HCT116 (cell line): ENCODE measurements around the gene FSIP1. TPM values are rescaled to one million over a fixed set of nuclear protein-coding genes. Genes with fewer than 3 reads are reported as not detected.

Source experiments
- ATAC-seq: fragments of 200-7000 bp; cut with Tn5 transposase; 2 replicates; pipeline ENCODE4 v1.9.1; 2020; ENCODE audit warnings: mild to moderate bottlenecking, moderate library complexity
- BruUV-seq: library from RNA; stranded (reverse); fragments of 400-500 nt; replicated peaks from 2 replicates; lab custom pipeline; 2021; lab: Mats Ljungman, UMichigan
- CTCF ChIA-PET: fragments of 300-600 bp; sonication (Branson Sonifier 250); formaldehyde crosslinking; loops from one replicate; lab custom pipeline; 2021; ENCODE audit warnings: antibody characterized with exemption; lab: Charles Lee
- POLR2A ChIA-PET: fragments of 300-600, 350-600 bp; sonication (Branson Sonifier 250); formaldehyde crosslinking; loops from one replicate; lab custom pipeline; 2021; ENCODE audit warnings: antibody characterized with exemption; lab: Charles Lee
- RAD21 ChIA-PET, 2 experiments: fragments of 300-600 bp; sonication (Branson Sonifier 250); formaldehyde crosslinking; loops; one replicate each; lab custom pipeline; 2023; ENCODE audit warnings: low total read pairs in 2 of 2; ENCODE audit not compliant: uncharacterized antibody in 2 of 2, unreplicated experiment in 2 of 2, low non-redundant PET in 1 of 2; lab: Charles Lee
- DNase-seq: peaks from one replicate; pipeline ENCODE4 v3.0.0-alpha.2; 2010; ENCODE audit warnings: low read depth, low spot score
- H2AFZ ChIP-seq: fragments of 200-600 bp; shearing (Covaris generic), sonication (generic); 2 replicates; pipeline ENCODE4 v1.6.1; 2017; ENCODE audit warnings: low read depth, mixed run types, mixed read lengths, antibody characterized with exemption, low read length; ENCODE audit not compliant: poor library complexity, severe bottlenecking
- H3K27ac ChIP-seq: 2 replicates; pipeline ENCODE4 v1.5.1; 2012; ENCODE audit warnings: low read depth, low read length
- H3K27me3 ChIP-seq: fragments of 200-600 bp; sonication (generic); 2 replicates; pipeline ENCODE4 v1.6.1; 2016; ENCODE audit warnings: mixed run types, low read length, mixed read lengths; ENCODE audit not compliant: insufficient read depth
- H3K36me3 ChIP-seq, 2 experiments: fragments of 200-500 bp in 1 of 2; fragments of 200-600 bp in 1 of 2; sonication (Bioruptor generic) in 1 of 2; sonication (generic) in 1 of 2; 2 replicates each; pipeline versions ENCODE4 v1.5.1 to v1.6.1; 2014 to 2016; ENCODE audit warnings: low read length in 2 of 2, inconsistent platforms in 1 of 2, mixed read lengths in 1 of 2, mixed run types in 1 of 2; ENCODE audit not compliant: insufficient read depth in 2 of 2, control insufficient read depth in 1 of 2
- H3K4me1 ChIP-seq, 2 experiments: fragments of 200-600 bp in 1 of 2; sonication (generic) in 1 of 2; 2 replicates each; pipeline versions ENCODE4 v1.5.1 to v1.6.1; 2012 to 2017; ENCODE audit warnings: low read length in 2 of 2, inconsistent platforms in 1 of 2, mild to moderate bottlenecking in 1 of 2, mixed read lengths in 1 of 2, mixed run types in 1 of 2, moderate library complexity in 1 of 2; ENCODE audit not compliant: insufficient read depth in 2 of 2, control insufficient read depth in 1 of 2
- H3K4me2 ChIP-seq: fragments of 200-600 bp; sonication (generic); 2 replicates; pipeline ENCODE4 v1.6.1; 2017; ENCODE audit warnings: mixed run types, low read length, mixed read lengths
- H3K4me3 ChIP-seq, 2 experiments: fragments of 200-600 bp in 1 of 2; sonication (generic) in 1 of 2; replicated peaks in 1 of 2; 2 replicates each; pipeline ENCODE4 v1.5.1; 2011 to 2016; ENCODE audit warnings: low read length in 2 of 2, control low read depth in 1 of 2, low read depth in 1 of 2, mild to moderate bottlenecking in 1 of 2, mixed read lengths in 1 of 2, mixed run types in 1 of 2
- H3K79me2 ChIP-seq: fragments of 200-600 bp; sonication (generic); 2 replicates; pipeline ENCODE4 v1.6.1; 2017; ENCODE audit warnings: mild to moderate bottlenecking, mixed run types, low read length, moderate library complexity, mixed read lengths; ENCODE audit not compliant: insufficient read depth
- H3K9ac ChIP-seq: fragments of 200-600 bp; sonication (generic); 2 replicates; pipeline ENCODE4 v1.6.1; 2016; ENCODE audit warnings: low read length, mixed read lengths
- H3K9me2 ChIP-seq: fragments of 200-600 bp; sonication (generic), shearing (Covaris generic); 2 replicates; pipeline ENCODE4 v1.6.1; 2017; ENCODE audit warnings: mixed run types, mild to moderate bottlenecking, moderate library complexity; ENCODE audit not compliant: insufficient read depth
- H3K9me3 ChIP-seq, 2 experiments: fragments of 200-500 bp in 1 of 2; fragments of 200-600 bp in 1 of 2; sonication (Bioruptor generic) in 1 of 2; sonication (generic) in 1 of 2; 2 replicates each; pipeline ENCODE4 v1.6.1; 2014 to 2017; ENCODE audit warnings: low read length in 2 of 2, mixed read lengths in 2 of 2, inconsistent platforms in 1 of 2, low read depth in 1 of 2, mild to moderate bottlenecking in 1 of 2, mixed run types in 1 of 2, moderate library complexity in 1 of 2; ENCODE audit not compliant: control insufficient read depth in 1 of 2, insufficient read depth in 1 of 2
- H4K20me1 ChIP-seq: fragments of 200-600 bp; sonication (generic), shearing (Covaris generic); 2 replicates; pipeline ENCODE4 v1.6.1; 2017; ENCODE audit warnings: mixed run types, mild to moderate bottlenecking, moderate library complexity; ENCODE audit not compliant: insufficient read depth
- EGR1 ChIP-seq: IDR thresholded peaks from 2 replicates; pipeline ENCODE4 v1.6.1; 2012; ENCODE audit warnings: low read depth
- EZH2 ChIP-seq: fragments of 200-600 bp; sonication (generic); IDR thresholded peaks from 2 replicates; pipeline ENCODE4 v1.6.1; 2017; ENCODE audit warnings: antibody characterized with exemption, mixed run types
- EZH2phosphoT487 ChIP-seq: fragments of 200-600 bp; IDR thresholded peaks from 2 replicates; pipeline ENCODE4 v1.6.1; 2018; ENCODE audit warnings: antibody characterized with exemption, borderline replicate concordance
- JUND ChIP-seq: IDR thresholded peaks from 2 replicates; pipeline ENCODE4 v1.6.1; 2012
- RAD21 ChIP-seq: IDR thresholded peaks from 2 replicates; pipeline ENCODE4 v1.6.1; 2012; ENCODE audit warnings: low read depth, mild to moderate bottlenecking
- TCF7L2 ChIP-seq: IDR thresholded peaks from 2 replicates; pipeline ENCODE4 v1.7.0; 2011; ENCODE audit warnings: borderline replicate concordance, inconsistent platforms; ENCODE audit not compliant: insufficient read depth, insufficient read length; ENCODE audit errors: extremely low read depth
- intact Hi-C: fragments of 100-400 bp; cut with micrococcal nuclease; formaldehyde crosslinking; loops from 2 replicates; pipeline ENCODE4 v1.10.0; 2022
- total RNA-seq: library from RNA; stranded (reverse); gene quantifications from one replicate; pipeline ENCODE4 v1.2.1, GENCODE V29; 2021; ENCODE audit not compliant: unreplicated experiment
- TF ChIP-seq, protein P1 (sequence below): IDR thresholded peaks from 2 replicates; pipeline ENCODE4 v1.6.1; 2012
- TF ChIP-seq, protein P2 (sequence below): IDR thresholded peaks from 2 replicates; pipeline ENCODE4 v1.6.1; 2012; ENCODE audit warnings: low read depth
- TF ChIP-seq, protein P3 (sequence below), 3 experiments: fragments of 200-600 bp in 1 of 3; sonication (generic) in 1 of 3; IDR thresholded peaks in 2 of 3; conservative IDR thresholded peaks in 1 of 3; 2 replicates each; pipeline ENCODE4 v1.5.1; 2012 to 2017; ENCODE audit warnings: low read depth in 2 of 3, low read length in 2 of 3, antibody characterized with exemption in 1 of 3, borderline replicate concordance in 1 of 3, control low read depth in 1 of 3, mild to moderate bottlenecking in 1 of 3, mixed read lengths in 1 of 3, mixed run types in 1 of 3, moderate library complexity in 1 of 3; ENCODE audit not compliant: insufficient read depth in 1 of 3

FSIP1 gene
- total RNA-seq, 1 experiment from 2014 or later, result 0.42 TPM

DNA sequence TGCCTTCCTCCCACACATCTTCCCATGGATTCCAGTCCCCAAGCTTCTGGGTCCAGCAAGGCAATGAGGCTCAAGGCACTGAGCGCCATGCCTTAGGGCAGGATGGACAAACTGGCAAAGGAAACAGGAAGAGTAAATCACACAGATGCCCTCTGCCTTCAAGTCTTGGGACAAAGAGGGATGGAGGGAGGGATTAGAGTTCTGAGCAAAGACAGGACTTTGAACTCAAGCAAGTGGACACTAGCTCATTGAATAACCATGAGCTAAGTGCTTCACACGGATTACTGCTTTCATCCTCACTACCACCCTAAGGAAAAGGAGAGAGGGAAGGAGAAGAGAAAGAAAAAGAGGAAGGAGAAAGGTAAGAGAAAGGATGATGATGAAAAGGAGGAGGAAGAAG lies 209.4 kb downstream of the FSIP1 start:
- no peak overlapping the region for H3K4me3 ChIP-seq
- H4K20me1 ChIP-seq, result no peaks in the 10 kb centered on the region
- H3K79me2 ChIP-seq, result no peaks in the 10 kb centered on the region
- no TSS peak for BruUV-seq
- no peaks in the 10 kb centered on the region for H3K36me3 ChIP-seq
- no peaks in the 10 kb centered on the region for H3K9me3 ChIP-seq
- ChIA-PET POLR2A (no interaction called here), RAD21 (no interaction called here), CTCF (no interaction called here)
- H2AFZ ChIP-seq, result no peak overlapping the region
- TF ChIP-seq RAD21 (no peak), TCF7L2 (no peak), EZH2 (no peak), JUND (no peak), EZH2phosphoT487 (no peak), EGR1 (no peak)
- TF ChIP-seq, protein P1, sequence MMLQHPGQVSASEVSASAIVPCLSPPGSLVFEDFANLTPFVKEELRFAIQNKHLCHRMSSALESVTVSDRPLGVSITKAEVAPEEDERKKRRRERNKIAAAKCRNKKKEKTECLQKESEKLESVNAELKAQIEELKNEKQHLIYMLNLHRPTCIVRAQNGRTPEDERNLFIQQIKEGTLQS, result no peak
- TF ChIP-seq, protein P2, sequence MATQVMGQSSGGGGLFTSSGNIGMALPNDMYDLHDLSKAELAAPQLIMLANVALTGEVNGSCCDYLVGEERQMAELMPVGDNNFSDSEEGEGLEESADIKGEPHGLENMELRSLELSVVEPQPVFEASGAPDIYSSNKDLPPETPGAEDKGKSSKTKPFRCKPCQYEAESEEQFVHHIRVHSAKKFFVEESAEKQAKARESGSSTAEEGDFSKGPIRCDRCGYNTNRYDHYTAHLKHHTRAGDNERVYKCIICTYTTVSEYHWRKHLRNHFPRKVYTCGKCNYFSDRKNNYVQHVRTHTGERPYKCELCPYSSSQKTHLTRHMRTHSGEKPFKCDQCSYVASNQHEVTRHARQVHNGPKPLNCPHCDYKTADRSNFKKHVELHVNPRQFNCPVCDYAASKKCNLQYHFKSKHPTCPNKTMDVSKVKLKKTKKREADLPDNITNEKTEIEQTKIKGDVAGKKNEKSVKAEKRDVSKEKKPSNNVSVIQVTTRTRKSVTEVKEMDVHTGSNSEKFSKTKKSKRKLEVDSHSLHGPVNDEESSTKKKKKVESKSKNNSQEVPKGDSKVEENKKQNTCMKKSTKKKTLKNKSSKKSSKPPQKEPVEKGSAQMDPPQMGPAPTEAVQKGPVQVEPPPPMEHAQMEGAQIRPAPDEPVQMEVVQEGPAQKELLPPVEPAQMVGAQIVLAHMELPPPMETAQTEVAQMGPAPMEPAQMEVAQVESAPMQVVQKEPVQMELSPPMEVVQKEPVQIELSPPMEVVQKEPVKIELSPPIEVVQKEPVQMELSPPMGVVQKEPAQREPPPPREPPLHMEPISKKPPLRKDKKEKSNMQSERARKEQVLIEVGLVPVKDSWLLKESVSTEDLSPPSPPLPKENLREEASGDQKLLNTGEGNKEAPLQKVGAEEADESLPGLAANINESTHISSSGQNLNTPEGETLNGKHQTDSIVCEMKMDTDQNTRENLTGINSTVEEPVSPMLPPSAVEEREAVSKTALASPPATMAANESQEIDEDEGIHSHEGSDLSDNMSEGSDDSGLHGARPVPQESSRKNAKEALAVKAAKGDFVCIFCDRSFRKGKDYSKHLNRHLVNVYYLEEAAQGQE, result no peak
- TF ChIP-seq, protein P3, sequence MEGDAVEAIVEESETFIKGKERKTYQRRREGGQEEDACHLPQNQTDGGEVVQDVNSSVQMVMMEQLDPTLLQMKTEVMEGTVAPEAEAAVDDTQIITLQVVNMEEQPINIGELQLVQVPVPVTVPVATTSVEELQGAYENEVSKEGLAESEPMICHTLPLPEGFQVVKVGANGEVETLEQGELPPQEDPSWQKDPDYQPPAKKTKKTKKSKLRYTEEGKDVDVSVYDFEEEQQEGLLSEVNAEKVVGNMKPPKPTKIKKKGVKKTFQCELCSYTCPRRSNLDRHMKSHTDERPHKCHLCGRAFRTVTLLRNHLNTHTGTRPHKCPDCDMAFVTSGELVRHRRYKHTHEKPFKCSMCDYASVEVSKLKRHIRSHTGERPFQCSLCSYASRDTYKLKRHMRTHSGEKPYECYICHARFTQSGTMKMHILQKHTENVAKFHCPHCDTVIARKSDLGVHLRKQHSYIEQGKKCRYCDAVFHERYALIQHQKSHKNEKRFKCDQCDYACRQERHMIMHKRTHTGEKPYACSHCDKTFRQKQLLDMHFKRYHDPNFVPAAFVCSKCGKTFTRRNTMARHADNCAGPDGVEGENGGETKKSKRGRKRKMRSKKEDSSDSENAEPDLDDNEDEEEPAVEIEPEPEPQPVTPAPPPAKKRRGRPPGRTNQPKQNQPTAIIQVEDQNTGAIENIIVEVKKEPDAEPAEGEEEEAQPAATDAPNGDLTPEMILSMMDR (IDR thresholded peaks at IDR 0.05 in 2 of 3, conservative IDR thresholded peaks at IDR 0.05 in 1 of 3; ENCODE audit: borderline replicate concordance in 1 of 3, insufficient read depth in 1 of 3, low read depth in 2 of 3, low read length in 2 of 3), result no peak
- H3K27ac ChIP-seq, result no peak overlapping the region
- H3K9ac ChIP-seq, result no peak overlapping the region
- no peaks in the 10 kb centered on the region for H3K9me2 ChIP-seq
- H3K4me2 ChIP-seq, result no peak overlapping the region
- H3K4me1 ChIP-seq, result no peaks in the 10 kb centered on the region
- intact Hi-C loops, result no loop called here
- ATAC-seq (no peak), DNase-seq (no peak)
- H3K27me3 ChIP-seq, result no peaks in the 10 kb centered on the region
